Parathyroid adenoma (tissue), 2 donors: ENCODE results near the gene DPYD.
"Not testable (repeated sequence)": the region's sequence is repeated elsewhere in the genome, so short reads cannot be mapped to it uniquely, and the experiment has no call there.

ENCODE experiments used
- H2AFZ ChIP-seq: fragments of 300-600 bp; sonication (generic); one replicate; pipeline ENCODE4 v1.7.0; 2017; ENCODE audit warnings: antibody characterized with exemption, mild to moderate bottlenecking
- H3K27ac ChIP-seq: fragments of 300-600 bp; sonication (generic); one replicate; pipeline ENCODE4 v1.7.0; 2017
- H3K27me3 ChIP-seq: fragments of 300-600 bp; sonication (generic); one replicate; pipeline ENCODE4 v1.7.0; 2017; ENCODE audit warnings: low read length; ENCODE audit not compliant: control insufficient read depth, insufficient read depth
- H3K36me3 ChIP-seq: fragments of 300-600 bp; sonication (generic); one replicate; pipeline ENCODE4 v1.7.0; 2017; ENCODE audit warnings: low read length; ENCODE audit not compliant: control insufficient read depth, insufficient read depth
- H3K4me1 ChIP-seq: fragments of 300-600 bp; sonication (generic); one replicate; pipeline ENCODE4 v1.7.0; 2017; ENCODE audit warnings: control low read depth
- H3K4me2 ChIP-seq: fragments of 300-600 bp; sonication (generic); one replicate; pipeline ENCODE4 v1.7.0; 2017; ENCODE audit warnings: low read length
- H3K4me3 ChIP-seq: fragments of 300-600 bp; sonication (generic); one replicate; pipeline ENCODE4 v1.7.0; 2017; ENCODE audit warnings: low read depth, low read length
- H3K79me2 ChIP-seq: fragments of 300-600 bp; sonication (generic); one replicate; pipeline ENCODE4 v1.7.0; 2017; ENCODE audit warnings: control low read depth
- H3K9ac ChIP-seq: fragments of 300-600 bp; sonication (generic); one replicate; pipeline ENCODE4 v1.7.0; 2017; ENCODE audit warnings: mild to moderate bottlenecking
- H3K9me3 ChIP-seq: fragments of 300-600 bp; sonication (generic); one replicate; pipeline ENCODE4 v1.7.0; 2017; ENCODE audit warnings: low read length; ENCODE audit not compliant: control insufficient read depth
- CTCF ChIP-seq: fragments of 300-600 bp; sonication (generic); IDR thresholded peaks from one replicate; pipeline ENCODE4 v1.7.0; 2017; ENCODE audit warnings: antibody characterized with exemption, mild to moderate bottlenecking
- donor health status: primary hyperparathyroidism.

The DPYD gene

GRCh38 chr1:97352936-97353382 lies 567.9 kb downstream of the DPYD start:
- no peak overlapping the region for H2AFZ ChIP-seq
- no peak overlapping the region for H3K4me3 ChIP-seq
- H3K27me3 ChIP-seq, result no peaks in the 10 kb centered on the region

GRCh38 chr1:97351846-97352245 lies 569.0 kb downstream of the DPYD start:
- H3K9ac ChIP-seq, result no peak overlapping the region
- no peak overlapping the region for H3K27ac ChIP-seq
- no peaks in the 10 kb centered on the region for H3K36me3 ChIP-seq
- TF ChIP-seq CTCF, result no peak
- H3K4me3 ChIP-seq, result no peak overlapping the region
- H3K27me3 ChIP-seq, result no peaks in the 10 kb centered on the region
- H3K4me2 ChIP-seq, result no peak overlapping the region
- no peaks in the 10 kb centered on the region for H3K4me1 ChIP-seq
- H2AFZ ChIP-seq, result no peak overlapping the region
- H3K9me3 ChIP-seq, result no peaks in the 10 kb centered on the region
- H3K79me2 ChIP-seq, result no peaks in the 10 kb centered on the region

More at GRCh38 chr1:97352936-97353382, 567.9 kb downstream of the DPYD start:
- Histone ChIP-seq H3K4me1 (no peaks in the 10 kb centered on the region), H3K4me2 (no peak overlapping the region), H3K79me2 (no peaks in the 10 kb centered on the region), H3K9me3 (no peaks in the 10 kb centered on the region), H3K36me3 (no peaks in the 10 kb centered on the region), H3K27ac (no peak overlapping the region), H3K9ac (no peak overlapping the region)
- no peak for TF ChIP-seq CTCF

GRCh38 chr1:97350662-97351061 lies 570.2 kb downstream of the DPYD start:
- H3K27ac ChIP-seq, result no peak overlapping the region
- no peak overlapping the region for H3K9ac ChIP-seq
- H3K27me3 ChIP-seq, result no peaks in the 10 kb centered on the region
- H3K4me1 ChIP-seq, result no peaks in the 10 kb centered on the region
- no peak overlapping the region for H2AFZ ChIP-seq
- no peak for TF ChIP-seq CTCF
- H3K79me2 ChIP-seq, result no peaks in the 10 kb centered on the region
- no peak overlapping the region for H3K4me3 ChIP-seq
- no peaks in the 10 kb centered on the region for H3K9me3 ChIP-seq
- H3K36me3 ChIP-seq, result no peaks in the 10 kb centered on the region
- no peak overlapping the region for H3K4me2 ChIP-seq

GRCh38 chr1:97350241-97350640 lies 570.6 kb downstream of the DPYD start:
- Histone ChIP-seq H3K9me3 (no peaks in the 10 kb centered on the region), H3K4me1 (no peaks in the 10 kb centered on the region), H3K27ac (no peak overlapping the region), H3K79me2 (no peaks in the 10 kb centered on the region), H2AFZ (no peak overlapping the region), H3K27me3 (no peaks in the 10 kb centered on the region), H3K4me2 (no peak overlapping the region), H3K4me3 (no peak overlapping the region), H3K36me3 (no peaks in the 10 kb centered on the region), H3K9ac (no peak overlapping the region)
- no peak for TF ChIP-seq CTCF

- H3K4me3 ChIP-seq, H3K27ac ChIP-seq, H2AFZ ChIP-seq, H3K9me3 ChIP-seq, H3K36me3 ChIP-seq, H3K79me2 ChIP-seq, H3K9ac ChIP-seq, H3K27me3 ChIP-seq, H3K4me1 ChIP-seq, H3K4me2 ChIP-seq: not testable (repeated sequence)
These were observed 571.0 kb downstream of the DPYD start for GRCh38 chr1:97349794-97350193.
